H1 (cell line): ENCODE results near the gene FBXO41. TPM values are rescaled to one million over a fixed set of nuclear protein-coding genes. Genes with fewer than 3 reads are reported as not detected.

Experiments
- BCL11A ChIP-seq, 2 experiments: IDR thresholded peaks; one replicate each; pipeline ENCODE4 v1.6.1; 2011; ENCODE audit warnings: low read depth in 2 of 2, low read length in 2 of 2, mild to moderate bottlenecking in 2 of 2
- BRCA1 ChIP-seq: IDR thresholded peaks from 2 replicates; pipeline ENCODE4 v1.6.1; 2012; ENCODE audit warnings: low read depth, low read length, improper control_type of control experiment
- CHD2 ChIP-seq: IDR thresholded peaks from 2 replicates; pipeline ENCODE4 v1.6.1; 2012; ENCODE audit warnings: low read length, improper control_type of control experiment
- CREB1 ChIP-seq: IDR thresholded peaks from 2 replicates; pipeline ENCODE4 v1.6.1; 2012; ENCODE audit warnings: inconsistent platforms
- CTCF ChIP-seq, 3 experiments: IDR thresholded peaks; 1 replicate in 2 of 3; 2 replicates in 1 of 3; pipeline versions ENCODE4 v1.5.1 to v1.6.1; 2011; ENCODE audit warnings: low read length in 3 of 3, mild to moderate bottlenecking in 3 of 3, inconsistent platforms in 2 of 3, low read depth in 1 of 3, moderate library complexity in 1 of 3; ENCODE audit not compliant: insufficient read depth in 1 of 3; ENCODE audit errors: control extremely low read depth in 1 of 3
- E2F6 ChIP-seq: IDR thresholded peaks from 2 replicates; pipeline ENCODE4 v1.6.1; 2012; ENCODE audit warnings: inconsistent platforms
- FOSL1 ChIP-seq: IDR thresholded peaks from 2 replicates; pipeline ENCODE4 v1.6.1; 2011; ENCODE audit warnings: mild to moderate bottlenecking, low read depth, low read length, moderate library complexity; ENCODE audit not compliant: insufficient read depth
- JUN ChIP-seq: IDR thresholded peaks from 2 replicates; pipeline ENCODE4 v1.6.1; 2011; ENCODE audit warnings: low read depth, mild to moderate bottlenecking, improper control_type of control experiment, low read length
- MAFK ChIP-seq: IDR thresholded peaks from 2 replicates; pipeline ENCODE4 v1.6.1; 2012; ENCODE audit warnings: low read depth, mild to moderate bottlenecking, improper control_type of control experiment, low read length
- PHF8 ChIP-seq: fragments of 200-600 bp; sonication (generic); conservative IDR thresholded peaks from 2 replicates; pipeline ENCODE4 v1.7.1; 2012; ENCODE audit warnings: low read depth, mild to moderate bottlenecking, inconsistent platforms, low read length, moderate library complexity
- POLR2AphosphoS5 ChIP-seq: IDR thresholded peaks from 2 replicates; pipeline ENCODE4 v1.6.1; 2011; ENCODE audit warnings: low read depth, low read length
- RAD21 ChIP-seq, 2 experiments: IDR thresholded peaks in 1 of 2; conservative IDR thresholded peaks in 1 of 2; 2 replicates each; pipeline ENCODE4 v1.6.1; 2011; ENCODE audit warnings: low read depth in 2 of 2, low read length in 2 of 2, improper control_type of control experiment in 1 of 2, inconsistent platforms in 1 of 2, mild to moderate bottlenecking in 1 of 2, moderate library complexity in 1 of 2
- RBBP5 ChIP-seq: IDR thresholded peaks from 2 replicates; pipeline ENCODE4 v1.7.1; 2012; ENCODE audit warnings: low read depth, mild to moderate bottlenecking, inconsistent platforms, low read length, moderate library complexity, borderline replicate concordance
- RFX5 ChIP-seq: IDR thresholded peaks from 2 replicates; pipeline ENCODE4 v1.6.1; 2011; ENCODE audit warnings: low read depth, low read length, improper control_type of control experiment, borderline replicate concordance
- SAP30 ChIP-seq: fragments of 300-600 bp; sonication (generic); IDR thresholded peaks from 2 replicates; pipeline ENCODE4 v1.7.1; 2012; ENCODE audit warnings: low read length, moderate library complexity, mild to moderate bottlenecking, inconsistent platforms; ENCODE audit not compliant: insufficient read depth, insufficient replicate concordance
- SP2 ChIP-seq: IDR thresholded peaks from 2 replicates; pipeline ENCODE4 v1.6.1; 2012; ENCODE audit warnings: mild to moderate bottlenecking, low read length, inconsistent platforms
- TAF7 ChIP-seq: optimal IDR thresholded peaks from 2 replicates; pipeline ENCODE3; 2011; ENCODE audit warnings: low read depth, mild to moderate bottlenecking, inconsistent platforms, low read length, moderate library complexity, borderline replicate concordance
- TCF12 ChIP-seq: IDR thresholded peaks from 2 replicates; pipeline ENCODE4 v1.6.1; 2011; ENCODE audit warnings: low read depth, mild to moderate bottlenecking, low read length
- USF2 ChIP-seq: IDR thresholded peaks from 2 replicates; pipeline ENCODE4 v1.6.1; 2011; ENCODE audit warnings: low read length, improper control_type of control experiment
- ZNF274 ChIP-seq: IDR thresholded peaks from 2 replicates; pipeline ENCODE4 v1.7.0; 2012; ENCODE audit warnings: low read length, borderline replicate concordance; ENCODE audit errors: extremely low read depth
- polyA plus RNA-seq, 7 experiments: library from polyadenylated mRNA; depleted of rRNA in 3 of 7; stranded (reverse) in 5 of 7; unstranded in 2 of 7; fragments of >200 nt in 5 of 7; fragments of 200-250 nt in 2 of 7; gene quantifications; 1 replicate in 5 of 7; 2 replicates in 1 of 7; 4 replicates in 1 of 7; pipeline versions ENCODE4 v1.2.1 to v1.2.3, GENCODE V29; 2011 to 2013; ENCODE audit warnings: missing spikeins in 2 of 7, mixed read lengths in 2 of 7
- total RNA-seq: library from RNA; stranded (reverse); fragmentation: NEBNext Ultra II Directional; extraction: Animal tissue kit (Norgen Biotek cat#: 25700); gene quantifications from 2 replicates; pipeline ENCODE4 v1.2.1, GENCODE V29; 2021

FBXO41 gene
- total and polyA plus RNA-seq, 2 of the 8 experiments (the other 6 are each of a cell fraction or from before 2014, with no cell fraction given) = 11.2 to 14.3 TPM

- TF ChIP-seq CREB1 (peak; percentile 67; the same call in 1 of the 2 replicates), CTCF (IDR thresholded peaks at IDR 0.05; ENCODE audit: control extremely low read depth in 1 of 3, insufficient read depth in 1 of 3, low read depth in 1 of 3, low read length in 3 of 3) (no peak), BCL11A (IDR thresholded peaks at IDR 0.05; ENCODE audit: low read depth in 2 of 2, low read length in 2 of 2) (no peak), USF2 (no peak), CHD2 (peak; percentile 93), FOSL1 (no peak), RFX5 (no peak), TAF7 (no peak), PHF8 (no peak; the same call in 1 of the 2 replicates), BRCA1 (no peak), POLR2AphosphoS5 (no peak), RAD21 (IDR thresholded peaks at IDR 0.05 in 1 of 2, conservative IDR thresholded peaks at IDR 0.05 in 1 of 2; ENCODE audit: low read depth in 2 of 2, low read length in 2 of 2) (no peak), MAFK (no peak), ZNF274 (no peak), TCF12 (no peak), SP2 (peak; percentile 88), SAP30 (peak; percentile 86), RBBP5 (peak; percentile 82; the same call in 1 of the 2 replicates), E2F6 (peak; percentile 68), JUN (no peak)
Observed at GRCh38 chr2:73233154-73233931, 50.9 kb downstream of the FBXO41 start, which contains the start of gene PRADC1 (continued).
